Endothelial cell (in vitro differentiated cells): Measurements from ENCODE around the gene GAMT. TPM values are rescaled to one million over a fixed set of nuclear protein-coding genes. Genes with fewer than 3 reads are reported as not detected.

Source experiments
- DNase-seq: peaks from one replicate; pipeline ENCODE4 v3.0.0; 2021; ENCODE audit warnings: low spot score
- H3K27ac Mint-ChIP-seq: one replicate; pipeline ENCODE4 v1.8.0; 2021; ENCODE audit warnings: mixed read lengths, inconsistent platforms; ENCODE audit not compliant: unreplicated experiment
- H3K27me3 Mint-ChIP-seq: one replicate; pipeline ENCODE4 v1.8.0; 2021; ENCODE audit warnings: mild to moderate bottlenecking, moderate library complexity, mixed read lengths, inconsistent platforms; ENCODE audit not compliant: unreplicated experiment
- H3K36me3 Mint-ChIP-seq: one replicate; pipeline ENCODE4 v1.8.0; 2021; ENCODE audit warnings: mild to moderate bottlenecking, low read depth, mixed read lengths, inconsistent platforms; ENCODE audit not compliant: unreplicated experiment
- H3K4me1 Mint-ChIP-seq: one replicate; pipeline ENCODE4 v1.8.0; 2021; ENCODE audit warnings: mild to moderate bottlenecking, mixed read lengths, inconsistent platforms; ENCODE audit not compliant: unreplicated experiment
- H3K4me3 Mint-ChIP-seq: one replicate; pipeline ENCODE4 v1.8.0; 2021; ENCODE audit warnings: mild to moderate bottlenecking, mixed read lengths, inconsistent platforms; ENCODE audit not compliant: unreplicated experiment
- H3K9me3 Mint-ChIP-seq: one replicate; pipeline ENCODE4 v1.8.0; 2021; ENCODE audit warnings: mixed read lengths, inconsistent platforms; ENCODE audit not compliant: unreplicated experiment
- CTCF ChIP-seq: fragments of 200-600 bp; sonication (generic); IDR thresholded peaks from one replicate; pipeline ENCODE4 v1.5.0; 2021; ENCODE audit warnings: antibody characterized with exemption; ENCODE audit not compliant: unreplicated experiment
- total RNA-seq: library from RNA; stranded (reverse); fragmentation: NEBNext Ultra II Directional; extraction: Animal tissue kit (Norgen Biotek cat#: 25700); gene quantifications from one replicate; pipeline ENCODE4 v1.2.1, GENCODE V29; 2021; ENCODE audit not compliant: unreplicated experiment

GAMT gene
- total RNA-seq, 1 donor from 2014 or later, result 18.1 TPM

- peaks cover 13% of the 10 kb centered on the region for H3K36me3 Mint-ChIP-seq
- H3K4me3 Mint-ChIP-seq, result peak overlapping the region; percentile 31
- peaks cover 10% of the 10 kb centered on the region for H3K4me1 Mint-ChIP-seq
- no peaks in the 10 kb centered on the region for H3K9me3 Mint-ChIP-seq
- peaks cover 21% of the 10 kb centered on the region for H3K27me3 Mint-ChIP-seq
- no peak overlapping the region for H3K27ac Mint-ChIP-seq
- no peak for TF ChIP-seq CTCF
- no peak for DNase-seq
Measured at GRCh38 chr19:1379961-1380489, 21.3 kb downstream of the GAMT start.

GRCh38 chr19:1379126-1379905 lies 22.0 kb downstream of the GAMT start:
- H3K9me3 Mint-ChIP-seq, result no peaks in the 10 kb centered on the region
- H3K4me1 Mint-ChIP-seq, result peaks cover 9% of the 10 kb centered on the region
- peaks cover 15% of the 10 kb centered on the region for H3K36me3 Mint-ChIP-seq
- DNase-seq, result no peak
- H3K27me3 Mint-ChIP-seq, result peaks cover 19% of the 10 kb centered on the region
- TF ChIP-seq CTCF, result no peak
- H3K4me3 Mint-ChIP-seq, result no peak overlapping the region
- H3K27ac Mint-ChIP-seq, result no peak overlapping the region

GRCh38 chr19:1377965-1378785 lies 23.2 kb downstream of the GAMT start:
- peaks cover 7% of the 10 kb centered on the region for H3K4me1 Mint-ChIP-seq
- H3K9me3 Mint-ChIP-seq, result no peaks in the 10 kb centered on the region

GRCh38 chr19:1377176-1377964 lies 24.0 kb downstream of the GAMT start:
- Mint-ChIP-seq H3K27ac (no peak overlapping the region), H3K36me3 (peaks cover 11% of the 10 kb centered on the region), H3K27me3 (peaks cover 7% of the 10 kb centered on the region), H3K9me3 (no peaks in the 10 kb centered on the region), H3K4me1 (peaks cover 3% of the 10 kb centered on the region), H3K4me3 (no peak overlapping the region)
- DNase-seq, result no peak
- no peak for TF ChIP-seq CTCF

More at GRCh38 chr19:1377965-1378785, 23.2 kb downstream of the GAMT start:
- TF ChIP-seq CTCF, result no peak
- Mint-ChIP-seq H3K27ac (peak overlapping the region; percentile 48), H3K27me3 (peaks cover 12% of the 10 kb centered on the region), H3K4me3 (no peak overlapping the region), H3K36me3 (peaks cover 16% of the 10 kb centered on the region)
- no peak for DNase-seq
